H1 (cell line): ENCODE measurements around the gene DDN.

ENCODE experiments used
- BRCA1 ChIP-seq: IDR thresholded peaks from 2 replicates; pipeline ENCODE4 v1.6.1; 2012; ENCODE audit warnings: low read depth, low read length, improper control_type of control experiment
- EGR1 ChIP-seq: IDR thresholded peaks from 2 replicates; pipeline ENCODE4 v1.6.1; 2011; ENCODE audit warnings: low read depth, low read length, borderline replicate concordance
- JUND ChIP-seq: IDR thresholded peaks from 2 replicates; pipeline ENCODE4 v1.6.1; 2011; ENCODE audit warnings: mild to moderate bottlenecking, improper control_type of control experiment, low read length
- MAX ChIP-seq: IDR thresholded peaks from 2 replicates; pipeline ENCODE4 v1.6.1; 2012; ENCODE audit warnings: inconsistent platforms
- POLR2AphosphoS5 ChIP-seq: IDR thresholded peaks from 2 replicates; pipeline ENCODE4 v1.6.1; 2011; ENCODE audit warnings: low read depth, low read length
- RAD21 ChIP-seq, 2 experiments: IDR thresholded peaks in 1 of 2; conservative IDR thresholded peaks in 1 of 2; 2 replicates each; pipeline ENCODE4 v1.6.1; 2011; ENCODE audit warnings: low read depth in 2 of 2, low read length in 2 of 2, improper control_type of control experiment in 1 of 2, inconsistent platforms in 1 of 2, mild to moderate bottlenecking in 1 of 2, moderate library complexity in 1 of 2

GRCh38 chr12:49020441-49020840, 21.3 kb upstream of the DDN start:
- TF ChIP-seq JUND (no peak), POLR2AphosphoS5 (no peak), RAD21 (IDR thresholded peaks at IDR 0.05 in 1 of 2, conservative IDR thresholded peaks at IDR 0.05 in 1 of 2; ENCODE audit: low read depth in 2 of 2, low read length in 2 of 2) (no peak), BRCA1 (no peak), EGR1 (no peak), MAX (no peak)
